ENCODE results near the gene SPPL2B.

SPPL2B gene

DNA sequence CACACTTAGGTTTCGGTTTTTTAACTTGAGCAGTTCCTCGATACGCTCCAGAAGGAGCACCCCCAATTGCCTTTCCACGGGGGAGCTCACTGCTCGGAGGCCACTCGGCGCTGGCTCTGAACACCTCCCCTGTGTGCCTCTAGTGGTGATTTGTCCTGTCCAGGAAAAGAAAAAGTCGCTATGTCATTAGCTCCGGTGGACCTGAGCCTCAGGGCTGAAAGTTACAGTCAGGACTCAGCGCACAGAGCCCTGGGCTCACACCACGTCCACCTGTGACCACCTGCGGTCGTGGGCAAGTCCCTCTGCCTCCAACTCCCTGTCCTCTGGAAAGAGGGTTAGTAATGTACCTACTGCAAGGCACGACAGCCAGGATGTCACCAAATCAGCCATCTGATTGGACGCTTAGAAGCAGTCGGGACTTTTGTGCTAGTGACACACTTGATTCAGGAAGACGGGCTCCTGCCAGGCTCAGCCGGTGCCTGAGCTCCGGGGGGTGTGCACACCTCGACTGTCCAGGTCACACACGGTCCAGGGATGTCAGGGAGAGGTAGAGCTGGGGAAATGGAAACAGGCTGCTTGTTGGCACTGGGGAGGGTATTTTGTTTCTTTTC is 27.7 kb downstream of the SPPL2B start:
- no peak for DNase-seq

GRCh38 chr19:2357279-2358206 is 29.1 kb downstream of the SPPL2B start:
- no peak for DNase-seq

- DNase-seq: no peak
Observed at GRCh38 chr19:2358548-2359173, 30.2 kb downstream of the SPPL2B start.

- DNase-seq: no peak
Observed at GRCh38 chr19:2359992-2360685, 31.7 kb downstream of the SPPL2B start, which contains the start of gene TMPRSS9. TSS of gene TMPRSS9 (plus strand) at chr19:2360265. CDS start at chr19:2389786, 29,521 bp downstream.

DNA sequence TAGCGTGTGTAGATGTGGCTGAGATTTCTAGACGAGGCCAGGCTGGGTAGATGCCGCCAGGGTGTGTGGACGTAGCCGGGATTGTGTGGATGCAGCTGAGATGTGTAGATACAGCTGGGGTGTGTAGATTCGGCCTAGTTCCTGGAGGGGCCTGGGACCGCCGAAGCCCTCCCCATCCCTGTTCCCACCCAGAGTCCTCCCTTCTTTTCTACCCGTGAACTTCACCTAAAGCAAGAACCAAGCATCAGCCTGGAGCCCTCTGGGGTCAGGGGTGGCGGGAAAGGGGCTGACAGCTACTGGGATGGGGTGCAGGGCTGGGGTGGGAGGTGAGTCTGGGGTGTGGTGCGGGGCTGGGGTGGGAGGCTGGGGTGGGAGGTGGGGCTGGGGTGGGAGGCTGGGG is 32.3 kb downstream of the SPPL2B start:
- no peak for DNase-seq

DNA sequence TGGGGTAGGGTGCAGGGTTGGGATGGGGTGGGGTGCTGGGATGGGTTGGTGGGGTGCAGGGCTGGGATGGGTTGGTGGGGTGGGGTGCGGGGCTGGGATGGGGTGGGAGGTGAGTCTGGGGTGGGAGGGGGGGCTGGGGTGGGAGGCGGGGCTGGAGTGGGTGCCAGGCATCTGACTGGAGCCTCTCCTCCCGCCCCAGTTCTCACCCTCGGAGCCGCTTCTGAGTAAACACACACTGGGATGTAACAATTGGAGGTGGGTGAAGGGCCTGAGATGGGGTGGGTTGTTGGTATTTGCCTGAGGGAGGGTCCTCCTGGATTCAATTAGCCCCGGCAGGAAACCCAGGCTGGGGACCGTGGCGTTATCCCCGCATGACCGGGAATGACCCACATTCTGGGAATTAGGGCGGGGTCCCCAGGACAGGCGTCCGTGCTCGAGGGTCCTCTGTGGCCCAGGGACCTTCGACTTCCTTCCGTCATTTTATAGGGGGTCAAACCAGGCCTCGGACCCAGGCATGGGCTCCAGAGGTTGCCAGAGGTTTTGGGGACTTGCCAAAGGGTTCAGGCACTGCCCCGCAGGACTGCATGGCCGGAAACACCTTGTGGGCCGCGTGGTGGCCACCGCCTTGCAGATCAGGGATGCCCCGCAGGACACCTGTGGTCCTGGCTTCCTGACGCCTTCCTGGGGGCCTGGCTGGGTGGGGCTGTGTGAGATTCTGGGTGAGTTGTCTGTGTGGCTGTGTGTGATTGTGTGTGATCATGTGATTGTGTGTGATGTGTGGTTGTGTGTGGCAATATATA is 33.0 kb downstream of the SPPL2B start:
- DNase-seq: no peak

GRCh38 chr19:2362046-2362969 is 33.8 kb downstream of the SPPL2B start:
- DNase-seq: no peak

DNA sequence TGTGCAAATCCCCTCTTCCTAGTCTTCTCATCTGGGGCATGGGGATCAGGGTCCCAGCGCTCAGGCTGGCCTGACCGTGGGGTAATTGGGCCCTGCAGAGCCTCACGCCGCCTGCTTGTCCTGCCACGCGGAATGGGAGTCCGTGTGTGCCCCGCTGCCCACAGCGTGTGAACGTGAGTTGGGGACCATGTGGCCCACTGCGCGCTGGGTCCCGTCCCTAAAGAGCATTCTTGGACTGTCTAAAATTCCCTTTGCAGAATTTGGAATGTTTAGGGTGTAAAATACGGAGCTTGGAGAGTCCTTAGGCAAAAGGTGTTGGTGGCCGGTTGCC is 34.5 kb downstream of the SPPL2B start:
- no peak for DNase-seq

DNA sequence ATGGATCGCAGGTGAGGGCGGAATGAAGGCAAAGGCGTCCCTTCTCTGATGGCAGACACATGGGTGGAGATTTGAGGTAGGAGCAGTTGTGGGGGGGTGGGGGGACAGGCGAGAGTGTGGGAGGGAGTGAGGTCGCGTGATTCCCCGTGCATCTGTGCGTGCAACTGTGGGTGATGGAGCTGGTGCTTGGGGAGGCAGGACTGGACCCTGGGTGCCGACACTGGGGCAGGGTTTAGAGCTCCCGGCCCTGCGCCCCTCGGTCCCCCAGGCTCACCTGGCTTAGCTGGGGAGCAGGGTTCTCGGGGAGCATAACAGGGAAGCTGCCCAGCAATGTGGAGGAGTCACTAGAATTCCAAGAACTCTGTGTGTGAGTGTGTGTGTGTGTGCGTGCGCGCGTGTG is 34.9 kb downstream of the SPPL2B start:
- no peak for DNase-seq

- no peak for DNase-seq
Observed at GRCh38 chr19:2365201-2365970, 36.9 kb downstream of the SPPL2B start.

DNA sequence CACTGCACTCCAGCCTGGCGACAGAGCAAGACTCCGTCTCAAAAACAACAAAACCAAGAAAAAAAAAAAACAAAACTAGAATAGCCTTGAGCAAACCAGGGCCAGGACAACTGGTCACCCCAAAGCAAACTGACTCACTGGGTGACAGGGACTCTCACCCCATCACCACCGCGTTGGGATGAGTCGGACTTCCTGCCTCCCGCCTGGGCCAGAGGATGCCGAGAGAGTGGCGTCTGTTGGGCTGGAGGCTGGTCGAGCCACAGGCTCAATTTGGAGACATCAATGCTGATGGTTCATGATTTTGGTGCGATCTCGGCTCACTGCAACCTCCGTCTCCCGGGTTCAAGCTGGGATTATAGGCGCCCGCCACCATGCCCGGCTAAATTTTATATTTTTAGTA is 43.2 kb downstream of the SPPL2B start:
- no peak for DNase-seq

DNA sequence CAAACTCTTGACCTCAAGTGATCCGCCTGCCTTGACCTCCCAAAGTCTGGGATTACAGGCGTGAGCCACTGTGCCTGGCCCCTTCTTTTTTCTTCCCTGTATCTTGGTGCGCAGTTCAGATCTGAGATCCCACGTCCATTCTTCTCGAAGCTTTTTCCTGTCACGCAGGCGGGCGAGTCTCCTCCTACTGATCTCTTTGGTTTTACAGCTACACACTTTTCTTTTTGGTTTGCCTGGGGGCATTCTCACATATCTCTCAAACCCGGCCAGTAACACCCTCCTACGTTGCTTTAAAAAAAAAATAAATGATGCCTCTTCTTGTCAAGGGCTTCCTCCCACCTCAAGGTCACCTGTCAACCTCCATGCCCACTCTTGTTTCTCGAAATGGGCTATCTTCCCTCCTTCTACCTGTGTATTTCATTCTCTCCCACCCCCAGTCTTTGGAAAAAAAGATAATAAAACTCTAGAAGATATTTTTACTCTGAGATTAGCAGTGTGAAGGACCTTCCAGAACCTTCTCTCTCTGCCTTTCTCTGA is 43.7 kb downstream of the SPPL2B start:
- DNase-seq: no peak

DNA sequence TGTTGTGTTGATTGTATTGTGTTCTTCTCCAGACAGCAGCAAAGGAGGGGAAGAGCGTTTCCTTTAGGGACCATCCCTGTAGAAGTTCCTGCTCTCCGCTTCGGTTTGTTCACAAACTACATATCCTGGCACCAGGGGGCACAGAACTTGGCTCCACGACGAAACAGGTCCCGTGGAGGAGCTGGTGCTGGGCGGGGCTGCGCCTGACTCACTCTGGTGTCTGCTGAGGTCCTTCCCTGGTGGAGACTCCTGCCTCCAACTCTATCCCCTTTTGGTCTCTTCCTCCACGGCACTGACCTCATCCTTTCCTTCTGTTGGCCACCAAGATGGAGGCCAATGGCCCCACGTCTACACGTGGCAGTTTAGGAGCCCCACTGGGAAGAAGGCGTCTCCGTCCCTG is 46.3 kb downstream of the SPPL2B start:
- no peak for DNase-seq

GRCh38 chr19:2375353-2376121 is 47.1 kb downstream of the SPPL2B start:
- no peak for DNase-seq

DNA sequence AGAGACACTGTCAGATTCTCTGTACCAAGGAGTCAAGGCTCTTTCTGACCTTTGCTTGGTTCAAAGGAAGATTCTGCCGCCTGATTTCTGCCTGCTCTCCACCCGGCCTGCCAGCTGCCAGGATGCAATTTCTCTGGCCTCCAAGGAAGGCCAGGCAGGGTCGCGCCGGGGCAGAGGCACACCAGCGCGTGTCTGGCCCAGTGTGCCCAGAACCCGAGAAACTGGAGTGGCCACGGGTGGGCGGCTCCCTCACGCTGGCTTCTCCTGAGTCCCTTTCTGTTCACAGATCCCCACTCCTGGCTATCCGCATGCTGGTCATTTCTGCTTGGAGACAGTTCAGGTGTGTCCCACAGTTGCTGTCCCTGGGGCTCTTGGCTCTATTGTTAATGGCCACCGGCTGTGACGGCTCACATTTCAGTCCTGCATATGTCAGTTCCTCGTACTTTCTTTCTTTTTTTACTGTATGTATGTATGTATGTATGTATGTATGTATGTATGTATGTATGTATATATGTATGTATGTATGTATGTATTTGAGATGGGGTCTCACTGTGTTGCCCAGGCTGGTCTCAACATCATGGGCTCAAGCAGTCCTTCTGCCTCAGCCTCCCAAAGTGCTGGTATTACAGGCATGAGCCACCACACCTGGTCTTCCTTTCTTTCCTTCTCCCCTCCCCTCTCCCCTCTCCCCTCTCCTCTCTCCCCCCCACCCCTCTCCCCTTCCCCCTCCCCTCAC is 48.5 kb downstream of the SPPL2B start:
- DNase-seq: no peak

DNA sequence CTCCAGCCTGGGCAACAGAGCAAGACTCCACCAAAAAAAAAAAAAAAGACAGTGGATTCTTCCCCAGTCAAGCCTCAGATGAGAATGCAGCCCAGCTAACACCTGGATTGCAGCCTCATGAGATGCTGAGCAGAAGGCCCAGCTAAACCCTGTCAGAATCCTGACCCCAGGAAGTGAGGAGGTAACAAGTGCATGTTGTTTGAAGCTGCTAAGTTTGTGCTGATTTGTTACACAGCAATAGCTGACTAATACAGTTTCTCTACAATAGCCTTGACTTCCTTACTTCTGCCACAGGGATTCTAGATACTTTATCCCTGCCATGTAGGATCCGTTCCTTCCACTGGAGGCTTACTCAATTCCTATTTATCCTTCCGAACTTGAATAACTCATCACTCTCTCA is 52.1 kb downstream of the SPPL2B start:
- no peak for DNase-seq

DNA sequence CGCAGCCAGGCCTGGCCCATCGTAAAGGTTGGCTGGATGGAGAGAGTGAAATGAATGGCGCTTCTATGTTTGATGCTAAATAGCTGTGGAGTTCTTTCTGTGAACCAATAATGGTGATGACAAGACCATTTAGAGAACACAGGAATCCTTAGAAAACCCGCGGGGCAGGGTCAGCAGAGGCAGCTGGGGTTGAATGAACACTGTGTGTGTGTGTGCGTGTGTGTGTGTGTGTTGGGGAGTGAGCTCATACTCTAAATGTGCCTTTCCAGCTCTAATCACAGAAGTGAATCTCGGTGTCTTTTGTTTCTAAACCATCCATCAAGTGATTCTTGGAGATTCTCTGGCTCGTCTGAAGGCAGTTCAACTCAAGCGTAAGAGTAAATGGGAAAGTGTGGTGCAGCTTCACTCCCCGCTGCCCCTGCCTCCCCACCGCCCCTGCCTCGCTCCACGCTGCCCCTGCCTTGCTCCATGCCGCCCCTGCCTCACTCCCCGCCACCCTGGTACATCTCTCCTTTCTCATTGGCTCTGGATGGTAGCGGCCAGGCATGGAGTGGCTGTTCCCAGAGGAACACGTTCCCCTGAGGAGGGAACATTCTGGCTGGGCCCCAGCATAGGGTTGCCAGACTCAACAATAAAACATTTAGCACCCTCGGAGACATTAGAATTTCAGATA is 52.8 kb downstream of the SPPL2B start:
- DNase-seq: no peak

Measured in SIG-M5 (cell line).